ENCODE results near the gene PTPRD.

PTPRD gene

GRCh38 chr9:9901624-9902023 is 711.2 kb downstream of the PTPRD start:
- Histone ChIP-seq H3K9me3 (ENCODE audit: insufficient read depth, low read length) (no peaks in the 10 kb centered on the region), H3K9me2 (replicated peaks; ENCODE audit: insufficient read depth, low read length) (no peaks in the 10 kb centered on the region), H3K36me3 (ENCODE audit: low read length) (no peaks in the 10 kb centered on the region), H3F3A (ENCODE audit: insufficient read depth) (no peaks in the 10 kb centered on the region), H3K27ac (ENCODE audit: low read depth, low read length) (no peak overlapping the region), H3K4me3 (ENCODE audit: insufficient read depth, low read length, poor library complexity, severe bottlenecking) (no peak overlapping the region), H3K9ac (ENCODE audit: low read length) (no peak overlapping the region), H3K27me3 (ENCODE audit: low read length) (no peaks in the 10 kb centered on the region), H4K20me1 (ENCODE audit: low read depth, low read length) (no peaks in the 10 kb centered on the region), H3K79me2 (ENCODE audit: insufficient read depth, low read length) (no peaks in the 10 kb centered on the region), H3K4me2 (ENCODE audit: low read depth, low read length, poor library complexity, severe bottlenecking) (no peak overlapping the region), H2AFZ (ENCODE audit: low read depth, low read length, severe bottlenecking) (no peak overlapping the region)
- TF ChIP-seq CTCF (IDR thresholded peaks at IDR 0.05; ENCODE audit: insufficient read depth, low read length, poor library complexity, severe bottlenecking) (no peak), EZH2phosphoT487 (conservative IDR thresholded peaks at IDR 0.05; ENCODE audit: low read length) (no peak)

GRCh38 chr9:9893837-9894236 is 719.0 kb downstream of the PTPRD start:
- Histone ChIP-seq H3K9me3 (ENCODE audit: insufficient read depth, low read length) (no peaks in the 10 kb centered on the region), H3K4me3 (ENCODE audit: insufficient read depth, low read length, poor library complexity, severe bottlenecking) (no peak overlapping the region), H2AFZ (ENCODE audit: low read depth, low read length, severe bottlenecking) (no peak overlapping the region), H4K20me1 (ENCODE audit: low read depth, low read length) (0 out of 2 replicates have a peak, but pooled peaks cover 4% of the 10 kb centered on the region), H3K79me2 (ENCODE audit: insufficient read depth, low read length) (no peaks in the 10 kb centered on the region), H3F3A (ENCODE audit: insufficient read depth) (no peaks in the 10 kb centered on the region), H3K9me2 (replicated peaks; ENCODE audit: insufficient read depth, low read length) (0 out of 2 replicates have a peak, but pooled peaks cover 3% of the 10 kb centered on the region), H3K27me3 (ENCODE audit: low read length) (no peaks in the 10 kb centered on the region), H3K9ac (ENCODE audit: low read length) (no peak overlapping the region), H3K4me2 (ENCODE audit: low read depth, low read length, poor library complexity, severe bottlenecking) (no peak overlapping the region), H3K27ac (ENCODE audit: low read depth, low read length) (no peak overlapping the region), H3K36me3 (ENCODE audit: low read length) (no peaks in the 10 kb centered on the region)
- TF ChIP-seq CTCF (IDR thresholded peaks at IDR 0.05; ENCODE audit: insufficient read depth, low read length, poor library complexity, severe bottlenecking): no peak

- Histone ChIP-seq H2AFZ (ENCODE audit: low read depth, low read length, severe bottlenecking) (no peak overlapping the region), H3K4me3 (ENCODE audit: insufficient read depth, low read length, poor library complexity, severe bottlenecking) (no peak overlapping the region)
Measured at GRCh38 chr9:9892217-9892616, 720.6 kb downstream of the PTPRD start.

GRCh38 chr9:9881692-9882091 is 731.1 kb downstream of the PTPRD start:
- Histone ChIP-seq H3K27ac (ENCODE audit: low read depth, low read length) (no peak overlapping the region), H3K4me2 (ENCODE audit: low read depth, low read length, poor library complexity, severe bottlenecking) (no peak overlapping the region), H3K9me2 (replicated peaks; ENCODE audit: insufficient read depth, low read length) (no peaks in the 10 kb centered on the region), H3F3A (ENCODE audit: insufficient read depth) (no peaks in the 10 kb centered on the region), H3K36me3 (ENCODE audit: low read length) (no peaks in the 10 kb centered on the region), H3K4me3 (ENCODE audit: insufficient read depth, low read length, poor library complexity, severe bottlenecking) (no peak overlapping the region), H3K27me3 (ENCODE audit: low read length) (no peaks in the 10 kb centered on the region), H3K9ac (ENCODE audit: low read length) (no peak overlapping the region), H3K9me3 (ENCODE audit: insufficient read depth, low read length) (no peaks in the 10 kb centered on the region), H4K20me1 (ENCODE audit: low read depth, low read length) (no peaks in the 10 kb centered on the region), H2AFZ (ENCODE audit: low read depth, low read length, severe bottlenecking) (no peak overlapping the region), H3K79me2 (ENCODE audit: insufficient read depth, low read length) (no peaks in the 10 kb centered on the region)
- TF ChIP-seq EZH2phosphoT487 (conservative IDR thresholded peaks at IDR 0.05; ENCODE audit: low read length): no peak
- no peak for TF ChIP-seq CTCF (IDR thresholded peaks at IDR 0.05; ENCODE audit: insufficient read depth, low read length, poor library complexity, severe bottlenecking)

More at GRCh38 chr9:9892217-9892616, 720.6 kb downstream of the PTPRD start:
- TF ChIP-seq EZH2phosphoT487 (conservative IDR thresholded peaks at IDR 0.05; ENCODE audit: low read length): no peak
- H3K9ac ChIP-seq (ENCODE audit: low read length): no peak overlapping the region
- H3K36me3 ChIP-seq (ENCODE audit: low read length): no peaks in the 10 kb centered on the region
- H3F3A ChIP-seq (ENCODE audit: insufficient read depth): no peaks in the 10 kb centered on the region
- H3K27me3 ChIP-seq (ENCODE audit: low read length): no peaks in the 10 kb centered on the region
- H3K9me2 ChIP-seq (replicated peaks; ENCODE audit: insufficient read depth, low read length): 0 out of 2 replicates have a peak, but pooled peaks cover 3% of the 10 kb centered on the region
- no peak overlapping the region for H3K4me2 ChIP-seq (ENCODE audit: low read depth, low read length, poor library complexity, severe bottlenecking)
- no peaks in the 10 kb centered on the region for H3K79me2 ChIP-seq (ENCODE audit: insufficient read depth, low read length)
- H3K9me3 ChIP-seq (ENCODE audit: insufficient read depth, low read length): no peaks in the 10 kb centered on the region
- no peak overlapping the region for H3K27ac ChIP-seq (ENCODE audit: low read depth, low read length)
- 0 out of 2 replicates have a peak, but pooled peaks cover 4% of the 10 kb centered on the region for H4K20me1 ChIP-seq (ENCODE audit: low read depth, low read length)
